Erythroblast (primary cell): ENCODE measurements around the gene ZNF385B.

ENCODE experiments used
- GATA1 ChIP-seq: IDR thresholded peaks from 2 replicates; pipeline ENCODE4 v1.6.1; 2011; ENCODE audit warnings: low read depth, mild to moderate bottlenecking, control low read depth, low read length, moderate library complexity
- POLR2A ChIP-seq: IDR thresholded peaks from 2 replicates; pipeline ENCODE4 v1.6.1; 2011; ENCODE audit warnings: mild to moderate bottlenecking, low read length

GRCh38 chr2:179682756-179683155 lies 178.7 kb downstream of the ZNF385B start:
- TF ChIP-seq POLR2A (no peak), GATA1 (no peak)
